Cardiac muscle cell (in vitro differentiated cells and primary cell): ENCODE measurements around the gene PHAF1. TPM values are rescaled to one million over a fixed set of nuclear protein-coding genes. Genes with fewer than 3 reads are reported as not detected.

Experiments used
- DNase-seq, 2 donors: peaks; one replicate each; pipeline versions ENCODE4 v3.0.0 to v3.0.0-alpha.2; 2010 to 2017; ENCODE audit warnings: low read depth in 1 of 2, low spot score in 1 of 2
- H3K27ac ChIP-seq: fragments of 200-600 bp; sonication (generic); 2 replicates; pipeline ENCODE4 v1.5.1; 2016
- H3K27me3 ChIP-seq: fragments of 200-600 bp; sonication (generic); 2 replicates; pipeline ENCODE4 v1.6.0; 2016; ENCODE audit warnings: control low read depth
- H3K36me3 ChIP-seq: fragments of 200-600 bp; sonication (generic); 2 replicates; pipeline ENCODE4 v1.5.1; 2016; ENCODE audit warnings: control low read depth
- H3K4me1 ChIP-seq: fragments of 200-600 bp; sonication (generic); 2 replicates; pipeline ENCODE4 v1.8.1; 2017; ENCODE audit warnings: low read depth, mild to moderate bottlenecking, mixed run types
- H3K4me3 ChIP-seq: fragments of 200-600 bp; sonication (generic); 2 replicates; pipeline ENCODE4 v1.5.1; 2016; ENCODE audit warnings: mild to moderate bottlenecking
- H3K9me3 ChIP-seq: fragments of 200-600 bp; sonication (generic); 2 replicates; pipeline ENCODE4 v1.5.1; 2017; ENCODE audit warnings: low read depth, mild to moderate bottlenecking, control low read depth
- polyA plus RNA-seq: library from polyadenylated mRNA; unstranded; fragments of >200 nt; fragmentation: Nextera tagmentation; extraction: Ambion mirVana; gene quantifications from 2 replicates; pipeline ENCODE4 v1.2.1, GENCODE V29; 2016
- total RNA-seq: library from RNA; depleted of rRNA; stranded (reverse); fragments of >200 nt; gene quantifications from 2 replicates; pipeline ENCODE4 v1.2.3, GENCODE V29; 2016
- TF ChIP-seq, protein P1 (sequence below): IDR thresholded peaks from 2 replicates; pipeline ENCODE4 v1.5.1; 2012; ENCODE audit warnings: low read depth, mild to moderate bottlenecking, low read length

PHAF1 gene
- total RNA-seq: 10.3 and 10.8 TPM in 2 replicates
- polyA plus RNA-seq: 18.1 and 18.4 TPM in 2 replicates

DNA sequence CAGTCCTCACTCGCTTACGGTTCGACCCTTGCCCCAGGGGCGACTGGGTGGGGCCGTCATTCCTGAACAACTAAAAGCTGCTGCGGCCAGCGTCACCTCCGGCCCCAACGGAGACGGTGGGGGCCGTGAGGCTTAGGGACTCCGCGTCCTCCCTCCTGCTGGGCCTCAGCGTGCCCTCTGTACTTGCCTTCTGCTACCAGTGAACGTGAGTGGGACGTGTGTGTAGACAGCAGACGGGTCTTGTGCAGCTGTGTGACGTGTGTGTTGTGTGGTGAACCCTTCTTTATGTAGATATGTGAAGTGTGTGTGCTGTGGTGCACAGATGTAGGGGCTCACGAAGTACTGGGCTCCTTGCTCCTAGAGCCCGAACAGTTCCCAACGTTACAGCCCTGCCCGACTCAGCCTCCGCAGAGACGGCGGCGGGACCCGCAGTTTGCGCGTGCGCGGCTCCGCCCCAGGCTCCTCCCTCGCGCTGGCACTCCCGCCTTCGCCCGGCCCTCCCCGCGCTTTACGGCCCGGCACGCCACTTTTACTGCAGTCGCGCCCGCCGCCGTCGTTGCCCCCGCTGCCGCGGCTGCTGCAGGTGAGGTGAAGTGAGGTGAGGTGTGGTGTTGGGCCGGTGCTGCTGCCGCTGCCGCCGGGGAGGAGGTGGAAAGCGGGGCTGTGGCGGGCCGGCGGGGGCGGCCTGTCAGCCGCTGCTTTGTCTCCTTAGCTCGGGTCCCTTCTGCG is at the start of gene PHAF1:
Gene PHAF1, plus strand, starts transcription at position 535 of the 729 bp plus-strand sequence. CDS start 235 bp downstream, outside the sequence.
- TF ChIP-seq, protein P1, sequence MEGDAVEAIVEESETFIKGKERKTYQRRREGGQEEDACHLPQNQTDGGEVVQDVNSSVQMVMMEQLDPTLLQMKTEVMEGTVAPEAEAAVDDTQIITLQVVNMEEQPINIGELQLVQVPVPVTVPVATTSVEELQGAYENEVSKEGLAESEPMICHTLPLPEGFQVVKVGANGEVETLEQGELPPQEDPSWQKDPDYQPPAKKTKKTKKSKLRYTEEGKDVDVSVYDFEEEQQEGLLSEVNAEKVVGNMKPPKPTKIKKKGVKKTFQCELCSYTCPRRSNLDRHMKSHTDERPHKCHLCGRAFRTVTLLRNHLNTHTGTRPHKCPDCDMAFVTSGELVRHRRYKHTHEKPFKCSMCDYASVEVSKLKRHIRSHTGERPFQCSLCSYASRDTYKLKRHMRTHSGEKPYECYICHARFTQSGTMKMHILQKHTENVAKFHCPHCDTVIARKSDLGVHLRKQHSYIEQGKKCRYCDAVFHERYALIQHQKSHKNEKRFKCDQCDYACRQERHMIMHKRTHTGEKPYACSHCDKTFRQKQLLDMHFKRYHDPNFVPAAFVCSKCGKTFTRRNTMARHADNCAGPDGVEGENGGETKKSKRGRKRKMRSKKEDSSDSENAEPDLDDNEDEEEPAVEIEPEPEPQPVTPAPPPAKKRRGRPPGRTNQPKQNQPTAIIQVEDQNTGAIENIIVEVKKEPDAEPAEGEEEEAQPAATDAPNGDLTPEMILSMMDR: no peak
- Histone ChIP-seq H3K27me3 (no peaks in the 10 kb centered on the region), H3K4me1 (peaks cover 4% of the 10 kb centered on the region), H3K9me3 (no peaks in the 10 kb centered on the region), H3K36me3 (no peaks in the 10 kb centered on the region), H3K27ac (peak within 1 kb of the TSS; percentile 79), H3K4me3 (peak within 1 kb of the TSS; percentile 86)
- peak; percentile 93 to 95 for DNase-seq

DNA sequence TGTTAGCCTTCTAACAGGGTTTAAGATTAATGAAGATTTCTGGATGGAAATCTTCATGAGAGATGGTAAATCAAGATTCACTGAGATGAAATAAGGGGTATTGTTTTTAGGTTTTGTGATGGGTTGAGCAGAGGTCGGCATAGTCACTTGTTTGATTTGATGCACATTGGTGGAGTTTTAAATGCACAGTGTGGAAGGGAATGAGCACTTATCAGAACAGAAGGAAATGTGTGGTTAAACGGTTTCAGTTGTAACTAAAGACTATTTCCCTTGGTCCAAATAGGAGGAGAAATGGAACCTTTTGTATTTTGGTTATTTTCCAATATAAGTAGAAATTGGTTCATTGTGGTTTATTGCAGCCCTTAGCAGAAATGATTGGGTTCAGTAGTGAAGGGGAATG is 46.7 kb upstream of the PHAF1 start:
- H3K27me3 ChIP-seq: no peaks in the 10 kb centered on the region
- H3K9me3 ChIP-seq: no peaks in the 10 kb centered on the region
- no peaks in the 10 kb centered on the region for H3K4me1 ChIP-seq
- H3K36me3 ChIP-seq: peaks cover 8% of the 10 kb centered on the region
- no peak overlapping the region for H3K4me3 ChIP-seq
- no peak for DNase-seq
- TF ChIP-seq, protein P1: no peak
- H3K27ac ChIP-seq: no peak overlapping the region

DNA sequence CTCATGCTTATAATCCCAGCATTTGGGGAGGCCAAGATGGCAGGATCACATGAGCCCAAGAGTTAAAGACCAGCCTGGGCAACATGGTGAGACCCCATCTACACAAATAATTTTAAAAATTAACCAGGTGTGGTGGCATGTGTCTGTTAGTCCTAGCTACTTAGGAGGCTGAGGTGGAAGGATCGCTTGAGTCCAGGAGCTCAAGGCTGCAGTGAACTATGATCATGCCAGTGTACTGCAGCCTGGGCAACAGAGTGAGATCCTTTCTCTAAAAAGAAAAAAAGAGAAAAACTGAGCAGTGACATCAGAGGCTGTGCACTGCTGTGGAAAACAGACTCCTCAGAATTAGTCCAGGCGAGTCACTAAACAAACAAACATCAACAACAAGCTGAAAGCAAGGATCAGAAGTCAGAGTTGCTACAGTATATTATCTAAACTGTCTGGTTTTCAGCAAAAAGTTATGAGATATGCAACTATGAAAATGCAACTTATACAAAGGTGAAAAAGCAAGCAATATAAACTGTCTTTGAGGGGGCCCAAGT is 41.5 kb upstream of the PHAF1 start:
- H3K36me3 ChIP-seq: peaks cover 21% of the 10 kb centered on the region
- H3K27ac ChIP-seq: no peak overlapping the region

DNA sequence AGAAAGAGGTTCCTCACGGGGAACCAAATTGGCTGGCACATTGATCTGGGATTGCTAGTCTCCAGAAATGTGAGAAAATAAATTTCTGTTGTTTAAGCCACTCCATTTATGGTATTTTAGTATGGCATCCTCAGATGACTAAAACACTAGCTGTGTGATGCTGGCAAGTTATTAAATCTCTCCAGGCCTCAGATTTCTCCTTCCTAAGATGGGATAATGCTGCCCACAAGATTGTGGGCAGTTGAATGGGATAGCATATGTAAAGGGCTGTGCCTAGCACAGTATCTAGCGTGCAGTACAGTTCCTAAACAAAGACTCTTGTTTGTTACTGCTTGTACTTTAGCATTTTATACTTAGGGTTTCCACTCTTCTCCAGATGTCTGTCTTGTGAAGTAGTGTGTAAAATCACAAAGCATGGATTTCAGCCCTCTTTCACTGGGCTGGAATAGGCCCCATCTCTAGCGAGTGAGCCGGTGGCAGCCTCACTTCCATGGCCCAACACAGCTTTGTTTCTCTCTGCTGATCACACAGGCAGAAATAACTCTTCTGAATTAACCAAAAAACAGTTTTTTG is 38.2 kb upstream of the PHAF1 start:
- DNase-seq: no peak
- no peaks in the 10 kb centered on the region for H3K27me3 ChIP-seq
- no peak overlapping the region for H3K4me3 ChIP-seq
- no peaks in the 10 kb centered on the region for H3K4me1 ChIP-seq
- H3K9me3 ChIP-seq: no peaks in the 10 kb centered on the region
- H3K36me3 ChIP-seq: peaks cover 22% of the 10 kb centered on the region
- H3K27ac ChIP-seq: no peak overlapping the region
- TF ChIP-seq, protein P1: no peak

More for the DNA sequence above, 41.5 kb upstream of the PHAF1 start:
- H3K27me3 ChIP-seq: no peaks in the 10 kb centered on the region
- no peaks in the 10 kb centered on the region for H3K9me3 ChIP-seq
- no peak for DNase-seq
- H3K4me3 ChIP-seq: no peak overlapping the region
- no peaks in the 10 kb centered on the region for H3K4me1 ChIP-seq
- TF ChIP-seq, protein P1: no peak

DNA sequence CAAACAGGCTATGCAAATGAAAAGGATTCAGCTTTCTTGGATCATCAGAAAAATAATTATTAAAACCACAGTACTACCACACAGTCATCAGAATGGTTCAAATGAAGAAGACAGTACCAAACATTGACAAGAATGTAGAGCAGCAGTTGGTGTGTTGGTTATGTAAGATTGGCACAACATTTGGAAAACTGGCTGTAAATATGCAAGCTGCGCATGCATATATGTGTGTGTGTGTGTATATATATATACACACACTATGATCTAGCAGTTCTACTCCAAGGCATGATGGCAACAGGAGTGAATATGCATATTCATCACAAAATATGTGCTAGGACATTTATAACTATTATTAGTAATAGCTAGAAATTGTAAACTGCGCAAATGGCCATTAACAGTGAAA is 34.4 kb upstream of the PHAF1 start:
- H3K4me1 ChIP-seq: no peaks in the 10 kb centered on the region
- no peak for DNase-seq
- no peaks in the 10 kb centered on the region for H3K9me3 ChIP-seq
- no peaks in the 10 kb centered on the region for H3K27me3 ChIP-seq
- H3K27ac ChIP-seq: no peak overlapping the region
- TF ChIP-seq, protein P1: no peak
- H3K4me3 ChIP-seq: no peak overlapping the region
- H3K36me3 ChIP-seq: peaks cover 8% of the 10 kb centered on the region
